ENCODE measurements around the gene ASCL1.

The ASCL1 gene

DNA sequence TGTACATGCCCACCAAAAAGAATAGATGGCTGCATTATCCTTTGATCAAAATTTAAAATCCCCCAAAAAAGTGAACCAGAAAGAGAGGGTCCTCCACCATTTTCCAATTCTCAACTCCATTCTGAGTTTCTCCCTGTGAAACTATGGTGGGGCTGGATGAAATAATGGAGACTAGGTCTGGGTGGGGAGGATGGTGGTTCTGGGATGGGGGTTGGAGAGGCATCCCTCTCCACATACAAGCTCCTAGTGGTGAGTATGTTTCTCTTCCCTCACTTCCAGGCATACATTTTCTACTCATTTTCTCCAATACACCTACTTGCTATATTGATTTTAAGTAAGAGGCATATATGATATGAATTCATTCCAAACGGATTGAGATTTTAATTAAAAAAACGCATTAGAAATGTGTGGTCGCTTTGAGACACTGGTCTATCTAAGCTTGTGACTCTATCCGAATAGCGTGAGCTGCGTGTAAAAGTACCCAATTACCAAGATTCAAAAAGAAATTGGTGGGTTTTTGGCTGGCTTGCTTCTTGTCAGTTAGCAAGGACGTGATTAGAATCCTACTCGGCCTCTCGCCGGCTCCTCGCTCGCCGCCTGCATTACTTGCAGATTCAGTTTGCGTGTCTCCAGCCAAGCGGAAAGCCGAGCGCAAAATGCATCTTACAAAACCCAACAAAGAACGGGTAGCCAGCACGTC lies 3.4 kb downstream of the ASCL1 start:
- DNase-seq (ENCODE audit: extremely low read depth, low read depth), result no peak
- TF ChIP-seq, protein P1, sequence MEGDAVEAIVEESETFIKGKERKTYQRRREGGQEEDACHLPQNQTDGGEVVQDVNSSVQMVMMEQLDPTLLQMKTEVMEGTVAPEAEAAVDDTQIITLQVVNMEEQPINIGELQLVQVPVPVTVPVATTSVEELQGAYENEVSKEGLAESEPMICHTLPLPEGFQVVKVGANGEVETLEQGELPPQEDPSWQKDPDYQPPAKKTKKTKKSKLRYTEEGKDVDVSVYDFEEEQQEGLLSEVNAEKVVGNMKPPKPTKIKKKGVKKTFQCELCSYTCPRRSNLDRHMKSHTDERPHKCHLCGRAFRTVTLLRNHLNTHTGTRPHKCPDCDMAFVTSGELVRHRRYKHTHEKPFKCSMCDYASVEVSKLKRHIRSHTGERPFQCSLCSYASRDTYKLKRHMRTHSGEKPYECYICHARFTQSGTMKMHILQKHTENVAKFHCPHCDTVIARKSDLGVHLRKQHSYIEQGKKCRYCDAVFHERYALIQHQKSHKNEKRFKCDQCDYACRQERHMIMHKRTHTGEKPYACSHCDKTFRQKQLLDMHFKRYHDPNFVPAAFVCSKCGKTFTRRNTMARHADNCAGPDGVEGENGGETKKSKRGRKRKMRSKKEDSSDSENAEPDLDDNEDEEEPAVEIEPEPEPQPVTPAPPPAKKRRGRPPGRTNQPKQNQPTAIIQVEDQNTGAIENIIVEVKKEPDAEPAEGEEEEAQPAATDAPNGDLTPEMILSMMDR (IDR thresholded peaks at IDR 0.05; ENCODE audit: low read depth, low read length), result no peak

DNA sequence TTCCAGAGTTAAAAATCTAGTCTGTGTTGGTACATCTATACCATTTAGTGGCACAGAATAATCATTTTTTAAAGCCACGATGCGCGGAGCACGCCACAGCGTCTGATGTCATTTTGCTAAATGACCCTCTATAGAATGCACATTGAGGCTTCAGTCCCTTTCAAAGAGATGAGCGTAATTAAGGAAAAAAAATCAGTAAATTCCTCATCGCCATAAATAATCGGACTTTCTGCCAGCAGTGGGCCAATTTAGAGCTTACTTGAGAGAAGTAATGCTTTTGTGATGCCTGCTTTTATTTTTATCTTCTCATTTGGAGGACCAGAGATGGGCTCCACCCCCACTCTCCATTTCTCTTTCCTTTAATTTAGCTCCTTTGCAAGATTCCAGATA lies 4.0 kb downstream of the ASCL1 start:
- no peak for DNase-seq (ENCODE audit: extremely low read depth, low read depth)
- TF ChIP-seq, protein P1 (IDR thresholded peaks at IDR 0.05; ENCODE audit: low read depth, low read length), result no peak

DNA sequence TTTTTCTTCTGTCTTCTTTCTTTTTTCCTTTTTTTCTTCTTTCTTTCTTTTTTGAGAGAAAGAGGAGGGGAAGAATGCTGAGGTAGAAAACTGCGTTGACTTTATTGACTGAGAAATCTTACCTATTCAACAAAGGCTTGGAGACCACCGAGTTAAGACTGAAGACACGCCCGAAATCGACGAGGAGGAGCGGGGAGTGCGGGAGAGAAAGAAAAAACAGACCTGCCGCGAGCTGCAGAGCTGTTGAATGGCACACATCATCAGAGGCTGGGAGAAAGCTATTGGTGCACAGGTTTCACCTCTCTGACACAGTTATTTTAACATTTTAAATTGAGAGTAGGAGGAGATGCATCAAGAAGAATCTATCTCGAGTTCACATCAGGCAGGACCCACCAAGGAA lies 5.1 kb downstream of the ASCL1 start:
- TF ChIP-seq, protein P1 (IDR thresholded peaks at IDR 0.05; ENCODE audit: low read depth, low read length), result no peak
- no peak for DNase-seq (ENCODE audit: extremely low read depth, low read depth)

DNA sequence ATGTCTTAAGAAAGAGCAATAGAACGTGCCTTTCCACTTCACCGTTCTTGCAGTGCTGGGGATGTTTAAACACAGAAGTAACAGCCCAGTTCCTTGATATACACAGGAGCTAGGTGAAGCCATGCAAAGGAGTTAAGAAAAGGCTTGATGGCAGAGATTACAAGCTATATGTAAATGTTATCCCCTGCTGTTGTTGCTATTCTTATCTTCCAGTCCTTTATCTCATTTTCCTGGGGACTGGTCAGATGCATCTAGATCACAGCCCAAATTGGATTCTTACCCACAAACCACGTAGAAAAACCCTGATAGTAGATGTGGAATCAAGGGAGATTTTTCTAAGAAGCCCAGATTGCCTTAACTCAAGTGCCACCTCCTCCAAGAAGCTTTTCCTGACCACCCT lies 5.5 kb downstream of the ASCL1 start:
- TF ChIP-seq, protein P1 (IDR thresholded peaks at IDR 0.05; ENCODE audit: low read depth, low read length), result no peak
- no peak for DNase-seq (ENCODE audit: extremely low read depth, low read depth)

DNA sequence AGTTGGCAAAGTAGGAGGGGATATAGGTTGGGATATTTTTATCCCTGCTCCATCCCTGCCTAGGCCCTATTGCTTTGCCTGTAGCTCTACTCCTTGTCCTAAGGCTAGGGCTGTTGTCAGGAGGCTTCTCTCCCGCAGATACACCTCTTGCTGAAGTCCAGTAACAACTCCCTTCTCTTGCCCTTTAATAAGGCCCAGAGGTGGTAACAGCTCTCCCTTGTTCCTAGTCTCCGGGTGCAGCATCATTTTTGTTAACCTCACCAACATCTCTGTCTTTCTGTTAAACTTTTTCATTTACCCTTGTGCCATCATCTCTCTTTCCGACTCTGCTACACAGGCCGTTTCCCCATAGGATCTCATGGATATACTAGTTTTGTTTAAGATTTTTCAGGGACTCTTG lies 6.3 kb downstream of the ASCL1 start:
- TF ChIP-seq, protein P1 (IDR thresholded peaks at IDR 0.05; ENCODE audit: low read depth, low read length), result no peak
- no peak for DNase-seq (ENCODE audit: extremely low read depth, low read depth)

DNA sequence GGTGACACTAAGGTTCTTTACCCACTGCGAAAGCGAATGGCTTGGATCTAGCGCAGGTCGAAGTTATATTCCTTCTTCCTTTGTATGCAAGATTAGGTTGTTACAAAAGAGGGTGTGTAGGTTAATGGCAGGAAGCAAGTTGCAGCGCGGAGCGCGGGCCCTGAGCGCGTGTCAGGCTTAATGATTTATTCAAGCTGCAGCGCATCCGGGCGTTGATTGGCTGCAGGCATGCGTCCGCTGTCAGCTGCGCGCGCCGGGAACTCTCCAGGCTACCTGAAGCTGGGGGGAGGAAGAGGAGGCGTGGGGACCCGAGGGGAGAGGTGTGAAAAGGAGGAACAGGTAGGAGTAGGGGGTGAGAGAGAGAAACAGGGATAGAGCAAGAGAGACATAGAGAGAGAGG lies 7.4 kb downstream of the ASCL1 start:
- TF ChIP-seq, protein P1 (IDR thresholded peaks at IDR 0.05; ENCODE audit: low read depth, low read length), result no peak
- DNase-seq (ENCODE audit: extremely low read depth, low read depth), result no peak

DNA sequence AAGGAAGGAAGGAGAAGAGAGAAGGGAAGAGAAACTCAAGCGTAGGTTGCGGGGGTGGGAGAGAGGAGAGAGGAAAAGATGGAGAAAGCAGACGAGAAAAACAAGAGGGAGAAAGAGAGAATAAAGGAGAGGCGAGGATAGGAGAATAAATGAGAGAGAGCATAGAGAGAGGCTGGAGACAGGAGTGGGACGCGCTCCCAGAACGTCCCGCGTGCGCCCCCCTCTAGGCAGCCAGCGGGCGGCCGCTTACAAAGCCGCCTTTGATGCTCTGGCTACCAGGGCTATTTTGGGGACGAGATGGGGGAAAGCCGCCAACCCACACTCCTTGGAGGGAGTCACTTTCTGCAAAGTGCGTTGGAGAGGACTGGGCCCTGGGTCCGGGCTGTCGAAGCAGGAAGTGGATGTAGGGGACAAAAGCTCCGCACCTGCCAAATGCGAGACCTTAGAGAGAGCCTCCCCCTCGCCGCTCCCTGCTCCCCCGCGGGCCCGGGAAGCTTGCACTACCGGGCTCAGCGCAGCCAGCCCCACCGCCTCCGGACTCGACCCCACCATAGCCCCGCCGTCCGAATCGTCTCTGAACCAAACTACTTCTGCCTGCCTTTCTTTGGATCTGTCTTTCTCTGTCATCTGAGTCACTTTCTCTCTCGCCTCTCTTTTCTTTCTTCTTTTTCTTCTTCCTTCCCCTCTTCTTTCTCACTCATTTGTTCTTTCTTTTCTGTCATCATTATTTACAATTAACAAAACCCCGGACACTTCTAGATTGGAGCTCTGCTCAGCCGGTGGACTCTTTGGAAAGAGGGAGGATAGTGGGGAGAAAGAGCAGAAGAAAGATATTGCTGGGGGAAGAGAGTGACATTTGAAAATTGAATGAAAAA lies 8.0 kb downstream of the ASCL1 start:
- no peak for DNase-seq (ENCODE audit: extremely low read depth, low read depth)
- TF ChIP-seq, protein P1 (IDR thresholded peaks at IDR 0.05; ENCODE audit: low read depth, low read length), result no peak

Data from AG09319 (cell line).